GM23338 (cell line): Measurements from ENCODE around the gene SLC4A5. TPM values are rescaled to one million over a fixed set of nuclear protein-coding genes. Genes with fewer than 3 reads are reported as not detected.

Experiments
- ATAC-seq: fragments of 200-7000 bp; cut with Tn5 transposase; 3 replicates; pipeline ENCODE4 v1.9.1; 2020
- DNase-seq: peaks from one replicate; pipeline ENCODE4 v3.0.0-alpha.2; 2015; ENCODE audit warnings: low spot score
- H2AFZ ChIP-seq: fragments of 200-600 bp; sonication (generic); 2 replicates; pipeline ENCODE4 v1.8.0; 2016; ENCODE audit warnings: antibody characterized with exemption, mild to moderate bottlenecking, moderate library complexity
- H3F3A ChIP-seq: fragments of 200-600 bp; sonication (generic); replicated peaks from 2 replicates; pipeline ENCODE4 v1.8.0; 2017; ENCODE audit warnings: antibody characterized with exemption, mixed run types, low read depth
- H3K27ac ChIP-seq: fragments of 200-600 bp; sonication (generic); 2 replicates; pipeline ENCODE4 v1.6.1; 2016; ENCODE audit warnings: low read depth
- H3K27me3 ChIP-seq: fragments of 200-600 bp; sonication (generic); 2 replicates; pipeline ENCODE4 v1.8.0; 2016; ENCODE audit warnings: mild to moderate bottlenecking, mixed run types, moderate library complexity; ENCODE audit not compliant: insufficient read depth
- H3K36me3 ChIP-seq: fragments of 200-600 bp; sonication (generic); 2 replicates; pipeline ENCODE4 v1.8.0; 2016; ENCODE audit warnings: mild to moderate bottlenecking; ENCODE audit not compliant: insufficient read depth
- H3K4me1 ChIP-seq: fragments of 200-600 bp; sonication (generic); 2 replicates; pipeline ENCODE4 v1.8.0; 2016; ENCODE audit warnings: mild to moderate bottlenecking, moderate library complexity; ENCODE audit not compliant: insufficient read depth
- H3K4me2 ChIP-seq: fragments of 200-600 bp; sonication (generic); 2 replicates; pipeline ENCODE4 v1.7.1; 2017; ENCODE audit warnings: mixed run types
- H3K4me3 ChIP-seq: fragments of 200-600 bp; sonication (generic); 2 replicates; pipeline ENCODE4 v1.6.1; 2016; ENCODE audit warnings: mixed run types
- H3K79me2 ChIP-seq: fragments of 200-600 bp; sonication (generic); replicated peaks from 2 replicates; pipeline ENCODE4 v1.8.0; 2017; ENCODE audit warnings: mild to moderate bottlenecking; ENCODE audit not compliant: insufficient read depth
- H3K9me2 ChIP-seq: fragments of 200-600 bp; sonication (generic); 2 replicates; pipeline ENCODE4 v1.8.0; 2017; ENCODE audit not compliant: insufficient read depth
- H4K20me1 ChIP-seq: fragments of 200-600 bp; sonication (generic); replicated peaks from 2 replicates; pipeline ENCODE4 v1.8.0; 2017; ENCODE audit warnings: mild to moderate bottlenecking; ENCODE audit not compliant: insufficient read depth
- H3K27ac Mint-ChIP-seq: 2 replicates; pipeline ENCODE4 v1.8.0; 2020; ENCODE audit warnings: inconsistent platforms, mild to moderate bottlenecking, moderate library complexity, mixed read lengths
- H3K27me3 Mint-ChIP-seq: 3 replicates; pipeline ENCODE4 v1.8.0; 2022; ENCODE audit warnings: low read depth, mild to moderate bottlenecking, moderate library complexity, mixed read lengths, inconsistent platforms; ENCODE audit not compliant: insufficient read depth, poor library complexity
- H3K36me3 Mint-ChIP-seq: 3 replicates; pipeline ENCODE4 v1.8.0; 2021; ENCODE audit warnings: low read depth, mild to moderate bottlenecking, inconsistent platforms, moderate library complexity, mixed read lengths
- H3K4me1 Mint-ChIP-seq: 3 replicates; pipeline ENCODE4 v1.8.0; 2020; ENCODE audit warnings: mild to moderate bottlenecking, inconsistent platforms, mixed read lengths
- H3K4me3 Mint-ChIP-seq: 3 replicates; pipeline ENCODE4 v1.8.0; 2021; ENCODE audit warnings: moderate library complexity, mild to moderate bottlenecking, inconsistent platforms, mixed read lengths
- H3K9me3 Mint-ChIP-seq: 3 replicates; pipeline ENCODE4 v1.8.0; 2020; ENCODE audit warnings: moderate library complexity, mild to moderate bottlenecking, inconsistent platforms, mixed read lengths
- CREB1 ChIP-seq: fragments of 250-450 bp; sonication (Bioruptor Pico); IDR thresholded peaks from 2 replicates; pipeline ENCODE4 v1.5.0; 2020; ENCODE audit warnings: low read depth, mild to moderate bottlenecking, moderate library complexity
- CTCF ChIP-seq, 2 experiments: fragments of 200-600 bp in 1 of 2; sonication (generic) in 1 of 2; conservative IDR thresholded peaks; 2 replicates each; pipeline versions ENCODE4 v1.5.1 to v1.6.1; 2016 to 2017; ENCODE audit warnings: antibody characterized with exemption in 2 of 2, low read depth in 2 of 2, mild to moderate bottlenecking in 2 of 2, moderate library complexity in 1 of 2
- ETS1 ChIP-seq: IDR thresholded peaks from 2 replicates; pipeline ENCODE4 v1.6.1; 2016; ENCODE audit warnings: antibody characterized with exemption
- EZH2 ChIP-seq: fragments of 200-600 bp; sonication (generic); IDR thresholded peaks from one replicate; pipeline ENCODE4 v1.8.0; 2017; ENCODE audit warnings: antibody characterized with exemption, mild to moderate bottlenecking, low read depth; ENCODE audit not compliant: unreplicated experiment
- EZH2phosphoT487 ChIP-seq: fragments of 200-600 bp; sonication (generic); IDR thresholded peaks from one replicate; pipeline ENCODE4 v1.8.1; 2018; ENCODE audit warnings: antibody characterized with exemption; ENCODE audit not compliant: unreplicated experiment
- JUNB ChIP-seq: IDR thresholded peaks from one replicate; pipeline ENCODE4 v1.6.1; 2016; ENCODE audit warnings: antibody characterized with exemption; ENCODE audit not compliant: unreplicated experiment
- NANOG ChIP-seq: IDR thresholded peaks from 2 replicates; pipeline ENCODE4 v1.6.1; 2016; ENCODE audit warnings: antibody characterized with exemption, borderline replicate concordance
- REST ChIP-seq: IDR thresholded peaks from one replicate; pipeline ENCODE4 v1.6.1; 2018; ENCODE audit warnings: antibody characterized with exemption; ENCODE audit not compliant: unreplicated experiment
- STAT1 ChIP-seq: IDR thresholded peaks from one replicate; pipeline ENCODE4 v1.6.1; 2016; ENCODE audit warnings: antibody characterized with exemption; ENCODE audit not compliant: unreplicated experiment
- ZNF114 ChIP-seq: fragments of 250-450 bp; sonication (Bioruptor Pico); IDR thresholded peaks from 2 replicates; pipeline ENCODE4 v1.5.0; 2020; ENCODE audit warnings: mild to moderate bottlenecking, moderate library complexity
- ZNF331 ChIP-seq: fragments of 250-450 bp; sonication (Bioruptor Pico); IDR thresholded peaks from 2 replicates; pipeline ENCODE4 v1.5.0; 2020; ENCODE audit warnings: low read depth, mild to moderate bottlenecking, moderate library complexity
- polyA plus RNA-seq: library from polyadenylated mRNA; unstranded; fragments of >200 nt; fragmentation: Nextera tagmentation; extraction: Ambion mirVana; gene quantifications from 2 replicates; pipeline ENCODE4 v1.2.1, GENCODE V29; 2016
- total RNA-seq: library from RNA; depleted of rRNA; stranded (reverse); fragments of >200 nt; shearing (Covaris generic); gene quantifications from 2 replicates; pipeline ENCODE4 v1.2.3, GENCODE V29; 2014

The SLC4A5 gene
- total and polyA plus RNA-seq, 2 experiments from 2014 or later: 0.24 to 0.70 TPM

GRCh38 chr2:74201596-74201995 is 141.6 kb downstream of the SLC4A5 start (continued):
- TF ChIP-seq CTCF (conservative IDR thresholded peaks at IDR 0.05; ENCODE audit: low read depth in 2 of 2): no peak
- no peak for TF ChIP-seq ETS1
- no peak for TF ChIP-seq EZH2
- no peak for TF ChIP-seq NANOG

GRCh38 chr2:74201196-74201595 is 142.0 kb downstream of the SLC4A5 start:
- peak overlapping the region; percentile 86 for H3K4me2 ChIP-seq
- H3K4me3 ChIP-seq: peak overlapping the region; percentile 95
- peaks cover 56% of the 10 kb centered on the region for H3K4me1 Mint-ChIP-seq
- no peak for TF ChIP-seq ZNF331 (CRISPR knock-in tag)
- no peak for TF ChIP-seq EZH2
- TF ChIP-seq ZNF114: no peak
- TF ChIP-seq STAT1: no peak
- no peak for TF ChIP-seq ETS1
- no peak for TF ChIP-seq CREB1 (CRISPR knock-in tag)
- no peak for TF ChIP-seq NANOG
- TF ChIP-seq EZH2phosphoT487: no peak
- no peak for TF ChIP-seq REST
- no peak for TF ChIP-seq JUNB

More at GRCh38 chr2:74201196-74201595, 142.0 kb downstream of the SLC4A5 start:
- no peak overlapping the region for H2AFZ ChIP-seq
- H3F3A ChIP-seq: no peaks in the 10 kb centered on the region; the same call in 1 of the 2 replicates
- no peak for DNase-seq
- no peaks in the 10 kb centered on the region for H3K9me2 ChIP-seq
- H3K27me3 Mint-ChIP-seq: peaks cover 31% of the 10 kb centered on the region
- H3K9me3 Mint-ChIP-seq: peaks cover 8% of the 10 kb centered on the region; the same call in 2 of the 3 replicates
- H3K27me3 ChIP-seq: no peaks in the 10 kb centered on the region
- peak overlapping the region; percentile 99 for H3K4me3 Mint-ChIP-seq
- peaks cover 60% of the 10 kb centered on the region for H3K4me1 ChIP-seq
- H3K79me2 ChIP-seq: peaks cover 77% of the 10 kb centered on the region
- peak overlapping the region; percentile 37 for H3K27ac Mint-ChIP-seq
- peaks cover 70% of the 10 kb centered on the region for H4K20me1 ChIP-seq
- no peak for ATAC-seq
- peak overlapping the region; percentile 16; the same call in 1 of the 2 replicates for H3K27ac ChIP-seq
- H3K36me3 ChIP-seq: peaks cover 33% of the 10 kb centered on the region
- H3K36me3 Mint-ChIP-seq: peaks cover 75% of the 10 kb centered on the region
